Activated CD8-positive, alpha-beta memory T cell treated with anti-CD3 and anti-CD28 coated beads for 24 hours (primary cell): ENCODE data around the gene GAGE10.
"Not testable (repeated sequence)": the region's sequence is repeated elsewhere in the genome, so short reads cannot be mapped to it uniquely, and the experiment has no call there.

ENCODE experiments used
- DNase-seq: peaks from one replicate; pipeline ENCODE4 v3.0.0-alpha.2; 2020

Gene GAGE10

DNA sequence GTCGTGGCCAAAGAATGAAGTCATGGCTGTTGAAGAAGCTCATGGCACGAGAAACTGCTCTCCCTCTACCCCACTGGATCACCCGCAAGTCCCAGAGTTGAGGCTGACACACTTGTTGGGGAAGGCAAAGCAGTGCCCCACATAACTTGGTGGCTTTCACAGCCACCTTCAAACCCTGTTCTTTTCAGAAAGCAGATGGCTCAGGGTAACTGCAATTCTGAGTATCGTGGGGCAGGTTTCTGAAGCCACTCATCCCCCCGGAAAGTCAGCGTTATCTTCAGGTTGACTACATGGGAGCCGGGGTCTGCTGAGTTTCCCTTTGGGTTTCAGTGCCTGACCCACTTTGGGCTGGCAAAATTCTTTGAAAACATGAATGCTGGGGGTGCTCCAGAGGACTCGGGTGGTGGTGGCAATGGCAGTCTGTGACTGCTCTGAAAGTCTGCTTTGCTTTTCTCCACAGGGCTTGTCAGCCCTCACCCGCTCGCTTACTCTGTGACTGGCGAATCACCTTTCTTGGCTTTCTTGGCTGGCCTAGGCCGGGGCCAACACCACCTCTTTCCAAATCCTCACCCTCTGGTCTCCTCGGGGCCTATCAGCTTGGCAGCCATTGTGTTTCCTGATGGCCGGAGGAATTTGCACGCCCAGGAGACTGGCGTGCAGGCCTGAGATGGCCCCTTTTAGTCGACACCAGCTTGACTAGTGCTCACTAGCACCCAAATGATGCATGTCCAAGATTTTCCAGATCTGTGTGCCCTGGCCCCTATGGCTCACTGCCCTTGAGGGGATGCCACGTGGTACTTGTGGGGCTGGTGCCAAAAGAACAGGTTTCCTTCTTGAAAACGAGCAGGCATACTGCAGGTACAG lies 26.5 kb upstream of the GAGE10 start:
- DNase-seq: peak; percentile 72

GRCh38 chrX:49277535-49277830 lies 26.0 kb upstream of the GAGE10 start:
- no peak for DNase-seq

DNA sequence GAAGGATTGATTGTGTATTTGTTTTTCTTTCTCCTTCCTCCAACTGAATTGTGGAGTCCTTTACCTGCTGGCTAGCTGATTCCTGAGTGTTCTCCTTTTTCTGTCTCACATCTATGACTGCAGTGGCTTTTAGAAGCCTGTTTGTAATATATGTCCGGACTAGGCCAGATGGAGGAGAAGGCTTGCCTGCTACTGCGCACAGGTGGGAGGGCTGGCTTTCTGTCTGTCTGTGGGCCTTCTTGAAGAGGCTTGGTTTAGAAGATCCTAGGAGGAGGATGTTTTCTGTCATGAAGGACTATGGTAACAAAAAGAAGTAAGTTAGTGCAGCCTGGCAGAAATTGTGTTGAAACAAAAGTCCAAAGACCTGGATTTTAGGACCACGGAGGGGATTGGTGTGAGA lies 25.4 kb upstream of the GAGE10 start:
- DNase-seq: peak; percentile 57

GRCh38 chrX:49282647-49283011 lies 20.8 kb upstream of the GAGE10 start:
- DNase-seq: no peak

DNA sequence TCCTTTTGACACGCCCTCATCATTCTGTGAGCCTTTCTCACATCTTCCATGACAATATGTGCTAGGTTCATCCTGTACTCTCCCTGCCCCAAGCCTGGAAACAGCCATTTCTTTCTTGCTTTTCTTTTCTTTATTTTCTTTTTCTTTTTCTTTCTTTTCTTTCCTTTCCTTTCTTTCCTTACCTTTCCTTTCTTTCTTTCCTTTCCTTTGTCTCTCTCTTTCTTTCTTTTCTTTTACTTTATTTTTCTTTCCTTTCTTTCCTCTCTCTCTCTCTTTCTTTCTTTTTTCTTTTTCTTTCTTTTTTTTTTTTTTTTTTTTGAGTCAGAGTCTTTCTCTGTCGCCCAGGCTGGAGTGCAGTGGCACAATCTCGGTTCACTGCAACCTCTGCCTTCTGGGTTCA lies 19.2 kb upstream of the GAGE10 start:
- DNase-seq: no peak

GRCh38 chrX:49286136-49286535 lies 17.3 kb upstream of the GAGE10 start:
- no peak for DNase-seq

GRCh38 chrX:49286581-49286980 lies 16.9 kb upstream of the GAGE10 start:
- no peak for DNase-seq

- no peak for DNase-seq
These were observed 15.8 kb upstream of the GAGE10 start for GRCh38 chrX:49287665-49288064.

DNA sequence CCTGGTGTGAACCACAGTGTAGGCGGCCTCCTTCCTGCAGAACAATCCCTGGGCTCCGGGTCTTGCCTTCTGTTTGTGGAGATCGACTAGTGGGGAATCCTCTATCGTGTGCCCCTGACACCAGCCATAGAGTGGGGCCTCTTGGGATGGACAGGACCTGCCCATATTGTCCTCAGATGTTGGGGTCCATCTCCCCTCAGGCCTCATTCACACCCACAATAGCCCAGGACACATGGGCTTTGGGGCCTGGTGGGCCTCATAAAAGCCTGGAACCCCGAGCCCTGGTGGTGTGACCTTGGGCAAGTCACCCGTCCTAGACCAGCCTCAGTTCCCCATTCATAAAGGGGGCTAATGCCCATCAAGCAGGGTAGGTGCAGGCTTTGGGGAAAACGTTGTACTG lies 13.2 kb upstream of the GAGE10 start:
- no peak for DNase-seq

DNA sequence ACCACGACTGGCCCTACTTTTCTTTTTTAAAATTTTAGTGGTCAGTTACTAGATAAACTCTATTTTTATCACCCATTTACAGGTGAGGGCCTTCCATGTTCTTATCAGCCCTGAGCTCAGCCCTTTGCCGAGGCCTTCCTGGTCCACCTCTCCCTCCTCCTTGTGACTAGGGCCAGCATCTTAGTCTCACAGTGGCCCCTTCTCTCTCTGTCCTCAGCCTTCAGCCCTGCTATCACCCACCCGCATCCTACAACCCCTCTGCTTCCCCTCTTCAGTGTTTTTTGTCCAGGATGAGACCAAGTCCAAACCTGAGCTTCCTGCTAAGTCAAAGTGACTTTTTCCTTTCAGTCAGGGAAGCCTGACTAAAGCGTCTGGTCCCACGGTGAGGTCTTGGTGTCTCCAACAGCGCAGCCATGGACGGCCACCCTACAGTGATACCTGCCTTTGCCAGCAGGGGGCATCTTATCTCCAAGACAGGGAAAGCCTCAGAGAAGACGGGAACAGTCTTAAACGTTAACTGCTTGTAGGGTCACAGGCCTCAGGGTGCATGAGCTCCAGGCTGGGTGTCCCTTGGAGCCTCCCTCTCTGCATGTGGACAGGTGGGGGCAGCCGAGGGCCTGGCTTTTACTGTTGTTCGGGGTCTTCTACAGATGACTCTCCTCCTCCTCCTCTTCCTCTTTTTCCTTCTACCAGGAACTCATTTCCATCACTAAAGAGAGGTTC lies 11.7 kb upstream of the GAGE10 start:
- DNase-seq: peak; percentile 90

DNA sequence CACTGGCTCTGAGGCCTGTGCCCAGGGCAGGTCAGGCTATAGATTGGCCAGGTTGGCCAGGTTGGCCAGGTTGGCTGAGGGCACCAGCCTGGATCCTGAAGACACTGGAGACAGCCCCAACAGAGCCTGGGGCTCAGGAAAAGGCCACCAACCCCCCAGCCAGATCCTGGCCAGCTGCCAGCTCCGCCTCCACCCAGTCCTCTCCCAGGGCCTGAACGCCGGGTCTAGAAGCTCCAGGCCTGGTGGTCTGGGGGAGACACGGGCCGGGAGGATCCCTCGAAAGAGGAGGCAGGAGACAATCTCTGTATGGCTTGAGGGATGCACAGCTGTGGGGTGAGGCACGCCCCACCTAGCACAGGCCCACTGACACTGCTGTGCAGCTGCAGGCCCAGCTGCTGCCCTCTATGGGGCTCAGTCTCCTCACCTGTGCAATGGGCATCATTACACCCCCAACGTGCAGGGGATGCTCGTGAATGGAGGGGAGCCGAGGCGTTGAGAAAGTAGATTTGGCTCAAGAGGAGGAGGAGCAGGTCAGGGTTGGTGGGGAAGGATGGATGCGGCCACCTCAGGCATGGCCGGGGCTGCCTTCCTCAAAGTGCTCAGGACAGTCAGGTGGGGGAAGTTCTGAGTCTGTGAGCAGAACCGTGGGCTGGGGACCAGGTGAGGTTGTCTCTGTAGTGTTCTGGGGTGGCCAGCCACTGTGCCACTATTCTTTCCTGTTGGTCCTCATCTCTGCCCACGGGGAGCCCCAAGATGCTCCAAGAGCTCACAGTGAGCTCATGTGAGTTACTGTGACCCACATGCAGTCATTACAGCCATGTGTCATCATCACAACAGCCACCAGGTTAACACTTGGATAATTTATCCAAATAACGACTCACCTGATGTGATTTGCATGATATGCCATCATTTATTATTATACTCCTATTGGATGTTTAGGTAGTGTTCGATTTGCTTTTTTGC lies 10.8 kb upstream of the GAGE10 start:
- no peak for DNase-seq

DNA sequence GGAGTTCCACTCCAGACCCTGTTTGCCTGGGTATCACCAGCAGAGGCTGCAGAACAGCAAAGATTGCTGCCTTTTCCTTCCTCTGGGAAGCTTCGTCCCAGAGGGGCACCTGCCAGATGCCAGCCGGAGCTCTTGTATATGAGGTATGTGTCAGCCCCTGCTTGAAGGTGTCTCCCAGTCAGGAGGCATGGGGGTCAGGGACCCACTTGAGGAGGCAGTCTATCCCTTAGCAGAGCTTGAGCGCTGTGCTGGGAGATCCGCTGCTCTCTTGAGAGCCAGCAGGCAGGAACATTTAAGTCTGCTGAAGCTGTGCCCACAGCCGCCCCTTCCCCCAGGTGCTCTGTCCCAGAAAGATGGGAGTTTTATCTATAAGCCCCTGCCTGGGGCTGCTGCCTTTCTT lies 4.2 kb upstream of the GAGE10 start:
- DNase-seq: not testable (repeated sequence)

- DNase-seq: no peak
These were observed 2.7 kb upstream of the GAGE10 start for GRCh38 chrX:49300703-49301102.

GRCh38 chrX:49307775-49308174 lies 4.3 kb downstream of the GAGE10 start:
- DNase-seq: not testable (repeated sequence)

GRCh38 chrX:49308604-49309269 lies 5.3 kb downstream of the GAGE10 start:
- no peak for DNase-seq

DNA sequence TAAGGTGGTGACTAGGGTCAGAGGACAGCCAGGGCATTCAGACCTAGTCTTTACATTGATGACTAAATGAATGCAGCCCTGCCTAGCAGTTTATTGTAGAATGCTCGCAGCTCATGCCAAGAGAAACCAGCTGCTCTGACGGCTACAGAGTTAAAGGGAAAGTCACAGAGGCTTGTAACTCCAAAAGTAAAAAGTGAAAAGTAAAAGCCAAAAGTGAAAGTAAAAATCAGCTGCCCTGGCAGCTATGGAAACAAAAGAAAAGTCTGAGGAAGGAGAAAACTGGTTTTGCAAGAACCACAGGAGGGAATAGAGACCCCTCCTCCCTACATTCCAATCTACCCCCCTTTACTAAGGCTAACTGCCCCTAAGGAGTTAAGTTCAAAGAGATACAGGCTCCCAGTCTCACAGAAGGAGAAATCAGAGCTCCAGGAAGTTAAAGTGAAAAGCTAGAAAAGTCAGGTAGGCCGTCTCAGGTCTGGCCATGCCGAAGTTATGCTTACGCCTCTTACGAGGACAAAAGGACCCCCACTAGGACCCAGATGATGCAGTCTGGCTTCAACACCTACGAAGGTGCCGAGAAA lies 6.0 kb downstream of the GAGE10 start:
- DNase-seq: no peak

GRCh38 chrX:49310371-49310770 lies 6.9 kb downstream of the GAGE10 start:
- no peak for DNase-seq

DNA sequence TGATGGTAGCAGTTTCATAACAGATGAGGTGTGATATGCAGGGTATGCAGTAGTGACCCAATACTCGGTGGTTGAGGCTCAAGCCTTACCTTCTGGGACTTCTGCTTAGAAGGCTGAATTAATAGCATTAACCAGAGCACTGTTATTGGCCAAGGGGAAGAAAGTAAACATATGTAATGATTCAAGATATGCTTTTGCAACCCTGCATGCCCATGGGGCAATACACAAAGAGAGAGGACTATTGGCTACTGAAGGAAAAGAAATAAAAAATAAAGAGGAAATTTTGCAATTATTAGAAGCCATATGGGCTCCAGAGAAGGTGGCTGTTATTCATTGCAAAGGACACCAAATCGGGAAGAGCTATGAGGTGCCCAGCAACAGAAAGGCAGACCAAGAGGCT lies 8.7 kb downstream of the GAGE10 start:
- DNase-seq: no peak

GRCh38 chrX:49316085-49316484 lies 12.6 kb downstream of the GAGE10 start:
- DNase-seq: no peak

DNA sequence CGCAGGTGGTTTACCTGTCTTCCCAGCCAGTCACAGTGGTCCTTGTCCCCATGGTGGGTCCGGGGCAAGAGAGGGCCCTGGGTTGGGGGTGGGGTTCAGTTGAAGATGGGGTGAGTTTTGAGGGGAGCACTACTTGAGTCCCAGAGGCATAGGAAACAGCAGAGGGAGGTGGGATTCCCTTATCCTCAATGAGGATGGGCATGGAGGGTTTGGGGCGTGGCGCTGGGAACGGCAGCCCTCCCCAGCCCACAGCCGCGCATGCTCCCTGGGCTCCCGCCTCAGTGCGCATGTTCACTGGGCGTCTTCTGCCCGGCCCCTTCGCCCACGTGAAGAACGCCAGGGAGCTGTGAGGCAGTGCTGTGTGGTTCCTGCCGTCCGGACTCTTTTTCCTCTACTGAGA lies 18.3 kb downstream of the GAGE10 start, which contains the start of gene GAGE12J:
GAGE12J (plus strand) TSS at position 301 of the 400 bp plus-strand sequence. CDS start 1,157 bp downstream, outside the sequence.
- DNase-seq: not testable (repeated sequence)

GRCh38 chrX:49322266-49322665 lies 18.8 kb downstream of the GAGE10 start:
- peak; percentile 17 for DNase-seq

DNA sequence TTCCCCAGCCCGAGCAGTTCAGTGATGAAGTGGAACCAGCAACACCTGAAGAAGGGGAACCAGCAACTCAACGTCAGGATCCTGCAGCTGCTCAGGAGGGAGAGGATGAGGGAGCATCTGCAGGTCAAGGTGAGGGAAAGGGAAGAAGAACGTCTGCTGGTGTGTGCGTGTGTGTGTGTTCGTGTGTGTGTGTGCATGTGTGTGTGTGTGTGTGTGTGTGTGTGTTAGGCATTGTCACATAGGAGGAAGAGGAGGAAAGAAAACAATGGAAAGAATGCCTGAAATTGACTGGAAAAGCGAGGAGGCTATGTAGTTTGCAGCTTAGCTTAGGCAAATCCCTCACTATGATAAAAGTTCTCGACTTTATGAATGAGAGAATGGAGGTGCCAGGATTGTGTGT lies 20.3 kb downstream of the GAGE10 start:
- DNase-seq: peak; percentile 54
